ENCODE measurements around the gene ASIC4. TPM values are rescaled to one million over a fixed set of nuclear protein-coding genes. Genes with fewer than 3 reads are reported as not detected.
A peak's percentile ranks its signal among the peaks of the same experiment; 100 is the strongest.

Gene ASIC4
- total and polyA plus RNA-seq, 9 of the 15 experiments (the other 6 are each of a cell fraction or from before 2014, with no cell fraction given) = 0.07 to 19.2 (median 4.8) TPM

GRCh38 chr2:219571311-219572236, 57.3 kb downstream of the ASIC4 start, which contains the start of gene OBSL1 (continued):
- no peak for TF ChIP-seq PATZ1 (CRISPR knock-in tag; IDR thresholded peaks at IDR 0.05; ENCODE audit: borderline replicate concordance)
- TF ChIP-seq FOXK1 (CRISPR knock-in tag; IDR thresholded peaks at IDR 0.05; ENCODE audit: borderline replicate concordance) = no peak
- peak in 1 of 2 experiments; percentile 76; a peak in 1 of 4 replicates for TF ChIP-seq ZMIZ1 (IDR thresholded peaks at IDR 0.05; ENCODE audit: low read depth in 2 of 2, low read length in 2 of 2)
- TF ChIP-seq MEF2D (tag; conservative IDR thresholded peaks at IDR 0.05; ENCODE audit: low read depth) = 0 out of 2 replicates have a peak, but pooled peaks have one; percentile 51
- no peak for TF ChIP-seq TCF7L2 (IDR thresholded peaks at IDR 0.05; ENCODE audit: low read depth, low read length)
- peak; percentile 81 for TF ChIP-seq BCOR (IDR thresholded peaks at IDR 0.05)
- TF ChIP-seq MCM2 (IDR thresholded peaks at IDR 0.05; ENCODE audit: low read depth) = no peak
- TF ChIP-seq RBBP5 (IDR thresholded peaks at IDR 0.05; ENCODE audit: borderline replicate concordance, insufficient read depth, low read length, poor library complexity, severe bottlenecking) = peak; percentile 69
- no peak; the same call in 1 of the 2 replicates for TF ChIP-seq REST (IDR thresholded peaks at IDR 0.05; ENCODE audit: borderline replicate concordance)
- no peak for TF ChIP-seq REST (CRISPR knock-in tag; IDR thresholded peaks at IDR 0.05; ENCODE audit: low read depth)
- no peak for TF ChIP-seq ZNF717 (CRISPR knock-in tag; IDR thresholded peaks at IDR 0.05)
- TF ChIP-seq BACH1 (tag; IDR thresholded peaks at IDR 0.05) = no peak
- peak; percentile 48 to 93; a peak in 3 of 4 replicates for TF ChIP-seq HDAC1 (IDR thresholded peaks at IDR 0.05)

Data from K562 (cell line).